Aortic smooth muscle cell (primary cell): Measurements from ENCODE around the gene ARHGEF7. TPM values are rescaled to one million over a fixed set of nuclear protein-coding genes. Genes with fewer than 3 reads are reported as not detected.

Source experiments
- total RNA-seq: library from RNA; depleted of rRNA; stranded (reverse); fragments of >200 nt; gene quantifications from 2 replicates; pipeline ENCODE4 v1.2.3, GENCODE V29; 2014

The ARHGEF7 gene, protein sequence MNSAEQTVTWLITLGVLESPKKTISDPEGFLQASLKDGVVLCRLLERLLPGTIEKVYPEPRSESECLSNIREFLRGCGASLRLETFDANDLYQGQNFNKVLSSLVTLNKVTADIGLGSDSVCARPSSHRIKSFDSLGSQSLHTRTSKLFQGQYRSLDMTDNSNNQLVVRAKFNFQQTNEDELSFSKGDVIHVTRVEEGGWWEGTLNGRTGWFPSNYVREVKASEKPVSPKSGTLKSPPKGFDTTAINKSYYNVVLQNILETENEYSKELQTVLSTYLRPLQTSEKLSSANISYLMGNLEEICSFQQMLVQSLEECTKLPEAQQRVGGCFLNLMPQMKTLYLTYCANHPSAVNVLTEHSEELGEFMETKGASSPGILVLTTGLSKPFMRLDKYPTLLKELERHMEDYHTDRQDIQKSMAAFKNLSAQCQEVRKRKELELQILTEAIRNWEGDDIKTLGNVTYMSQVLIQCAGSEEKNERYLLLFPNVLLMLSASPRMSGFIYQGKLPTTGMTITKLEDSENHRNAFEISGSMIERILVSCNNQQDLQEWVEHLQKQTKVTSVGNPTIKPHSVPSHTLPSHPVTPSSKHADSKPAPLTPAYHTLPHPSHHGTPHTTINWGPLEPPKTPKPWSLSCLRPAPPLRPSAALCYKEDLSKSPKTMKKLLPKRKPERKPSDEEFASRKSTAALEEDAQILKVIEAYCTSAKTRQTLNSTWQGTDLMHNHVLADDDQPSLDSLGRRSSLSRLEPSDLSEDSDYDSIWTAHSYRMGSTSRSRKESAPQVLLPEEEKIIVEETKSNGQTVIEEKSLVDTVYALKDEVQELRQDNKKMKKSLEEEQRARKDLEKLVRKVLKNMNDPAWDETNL
- total RNA-seq: 49.7 and 77.3 TPM in 2 replicates

DNA sequence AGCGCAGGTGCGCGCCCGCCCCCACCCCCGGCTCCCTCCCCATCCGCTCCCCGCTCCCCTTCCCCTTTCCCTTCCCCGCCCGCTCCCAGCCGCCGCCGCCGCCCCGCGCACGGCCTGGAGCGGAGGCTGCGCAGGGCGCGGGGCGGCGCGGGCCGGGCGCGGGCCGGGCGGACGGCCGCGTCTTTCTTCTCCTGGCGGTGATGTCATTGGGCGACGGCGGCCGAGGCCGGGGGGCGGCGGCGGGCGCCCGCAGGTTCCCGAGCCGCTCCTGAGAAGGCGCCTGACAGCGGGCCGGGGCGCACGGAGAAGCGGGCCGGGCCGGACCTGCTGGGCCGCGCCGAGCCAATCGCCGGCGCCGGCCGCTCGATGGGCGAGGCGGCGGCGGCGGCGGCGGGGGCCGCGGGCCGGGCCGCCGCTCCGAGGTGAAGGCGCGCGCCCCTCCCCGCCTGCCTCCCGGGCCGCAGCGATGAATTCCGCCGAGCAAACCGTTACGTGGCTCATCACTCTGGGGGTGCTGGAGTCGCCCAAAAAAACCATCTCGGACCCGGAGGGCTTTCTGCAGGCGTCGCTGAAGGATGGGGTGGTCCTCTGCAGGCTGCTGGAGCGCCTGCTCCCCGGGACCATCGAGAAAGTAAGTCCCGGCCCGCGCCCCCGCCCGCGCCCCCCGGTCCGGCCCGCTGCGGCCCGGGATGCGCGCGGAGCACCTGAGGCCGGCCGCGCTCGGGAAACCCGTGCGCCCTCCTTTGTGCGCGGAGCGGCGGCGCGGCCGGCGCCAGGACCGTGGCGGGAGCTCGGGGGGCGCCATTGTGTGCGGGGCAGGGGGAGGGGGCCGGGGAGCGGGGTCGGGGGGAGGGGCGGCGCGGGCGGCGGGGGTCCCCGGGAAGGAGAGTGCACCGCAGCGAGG, at the start of gene ARHGEF7:
TSS of gene ARHGEF7 (plus strand) at position 250 of the 904 bp plus-strand sequence. CDS start at position 467, 217 bp downstream.

DNA sequence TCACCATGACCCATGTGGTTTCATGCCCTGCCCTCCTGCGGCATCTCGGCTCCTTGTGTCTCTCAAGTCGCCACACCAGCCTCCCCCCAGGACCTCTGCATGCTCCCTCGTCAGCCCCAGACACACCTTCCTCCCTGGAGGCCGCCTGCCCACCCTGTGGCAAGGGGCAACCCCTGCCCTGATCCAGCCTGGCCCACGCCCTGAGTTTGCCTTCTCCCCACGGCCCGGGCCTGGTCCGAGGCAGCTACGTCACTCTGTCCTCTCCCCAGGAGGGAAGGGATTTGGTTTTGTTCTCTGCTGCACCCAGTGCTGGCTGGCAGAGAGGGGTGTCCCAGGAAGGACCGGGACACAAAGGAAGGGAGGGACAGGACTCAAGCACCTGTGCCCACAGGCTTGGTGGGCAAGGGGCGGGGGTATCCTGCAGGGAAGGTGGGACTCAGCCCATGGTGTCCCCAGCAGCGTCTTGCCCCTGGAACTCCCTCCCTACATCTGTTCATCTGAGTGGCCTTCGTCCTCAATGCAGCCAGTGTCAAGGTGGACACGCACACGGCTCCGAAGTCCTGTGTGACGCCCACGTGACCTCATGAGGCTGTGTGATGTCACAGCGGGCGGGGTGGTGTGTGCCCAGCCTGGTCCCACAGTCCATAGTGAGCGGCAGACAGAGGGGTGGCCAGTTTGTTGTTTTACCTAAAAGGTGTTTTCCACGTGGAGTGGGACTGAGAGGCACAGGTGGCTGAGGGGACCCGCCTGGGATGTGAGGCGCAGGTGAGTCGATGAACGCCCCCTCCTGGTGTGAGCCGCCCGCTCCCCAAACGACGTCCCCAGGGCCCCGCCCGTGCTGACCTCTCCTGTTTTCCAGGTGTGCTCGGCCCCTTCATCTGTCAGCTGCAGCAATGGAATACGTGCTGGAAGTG, 205.1 kb downstream of the ARHGEF7 start, which contains the start of gene TEX29:
TSS of gene TEX29 (plus strand) at position 645 of the 914 bp plus-strand sequence. CDS start at position 894, 249 bp downstream.

Other genes with a start within 250 kb of the ARHGEF7 start
- gene ANKRD10, start 200.2 kb upstream of the ARHGEF7 start, total RNA-seq: 105 and 154 TPM in 2 replicates
- gene TEX29, start 205.3 kb downstream of the ARHGEF7 start, total RNA-seq: 0.12 TPM in 1 of 2 replicates, not detected in the other